HepG2 (cell line): ENCODE data around the gene SEC14L5. TPM values are rescaled to one million over a fixed set of nuclear protein-coding genes. Genes with fewer than 3 reads are reported as not detected.
A peak's percentile ranks its signal among the peaks of the same experiment; 100 is the strongest.

Experiments
- AGO2 ChIP-seq: fragments of 200-400 bp; formaldehyde crosslinking; optimal IDR thresholded peaks from 2 replicates; pipeline ENCODE3; 2017; ENCODE audit warnings: mild to moderate bottlenecking, low read depth, low read length, moderate library complexity
- EEA1 ChIP-seq: sonication (generic); formaldehyde crosslinking; IDR thresholded peaks from 2 replicates; pipeline ENCODE4 v1.5.1; 2020; ENCODE audit warnings: mild to moderate bottlenecking, missing genetic modification reagents, borderline replicate concordance
- HNF1B ChIP-seq: sonication (generic); formaldehyde crosslinking; IDR thresholded peaks from 2 replicates; pipeline ENCODE4 v1.5.1; 2020; ENCODE audit warnings: mild to moderate bottlenecking, moderate library complexity, missing genetic modification reagents
- KLF13 ChIP-seq: sonication (generic); formaldehyde crosslinking; IDR thresholded peaks from 2 replicates; pipeline ENCODE4 v1.4.0; 2020; ENCODE audit warnings: mild to moderate bottlenecking, missing genetic modification reagents
- KLF15 ChIP-seq: sonication (generic); formaldehyde crosslinking; IDR thresholded peaks from 2 replicates; pipeline ENCODE4 v1.8.1; 2023; ENCODE audit warnings: borderline replicate concordance, mild to moderate bottlenecking, inconsistent platforms, missing genetic modification reagents, mixed read lengths
- KLF16 ChIP-seq, 2 experiments: sonication (generic) in 1 of 2; formaldehyde crosslinking in 1 of 2; IDR thresholded peaks; 2 replicates each; pipeline versions ENCODE4 v1.6.1 to v1.8.0; 2016 to 2023; ENCODE audit warnings: missing genetic modification reagents in 2 of 2, missing compliant biosample characterization in 1 of 2
- ZFP82 ChIP-seq: sonication (generic); formaldehyde crosslinking; IDR thresholded peaks from 2 replicates; pipeline ENCODE4 v1.5.1; 2020; ENCODE audit warnings: mild to moderate bottlenecking, missing genetic modification reagents, borderline replicate concordance
- ZMAT3 ChIP-seq: sonication (generic); formaldehyde crosslinking; conservative IDR thresholded peaks from 2 replicates; pipeline ENCODE4 v1.7.0; 2021; ENCODE audit warnings: missing genetic modification reagents
- ZNF709 ChIP-seq: sonication (generic); formaldehyde crosslinking; IDR thresholded peaks from 2 replicates; pipeline ENCODE4 v1.5.0; 2020; ENCODE audit warnings: mild to moderate bottlenecking, missing genetic modification reagents
- ZNF781 ChIP-seq: sonication (generic); formaldehyde crosslinking; IDR thresholded peaks from 2 replicates; pipeline ENCODE4 v1.5.1; 2020; ENCODE audit warnings: borderline replicate concordance, mild to moderate bottlenecking, missing genetic modification reagents; ENCODE audit errors: not compliant biosample characterization
- ZNF782 ChIP-seq: sonication (generic); formaldehyde crosslinking; IDR thresholded peaks from 2 replicates; pipeline ENCODE4 v1.4.0; 2020; ENCODE audit warnings: missing genetic modification reagents, mild to moderate bottlenecking, borderline replicate concordance
- polyA plus RNA-seq, 8 experiments: library from polyadenylated mRNA; depleted of rRNA in 3 of 8; stranded (reverse) in 7 of 8; unstranded in 1 of 8; fragments of >200 nt; fragmentation: Illumina TruSeq in 4 of 8; extraction: Trizol in 4 of 8; gene quantifications; 2 replicates each; pipeline versions ENCODE4 v1.2.1 to v1.2.3, GENCODE V29; 2011 to 2016; ENCODE audit warnings: low read depth in 4 of 8, missing spikeins in 1 of 8, mixed read lengths in 1 of 8; ENCODE audit not compliant: insufficient read depth in 1 of 8
- total RNA-seq, 5 experiments: library from RNA; depleted of rRNA; stranded (reverse); fragments of >200 nt; fragmentation: Illumina TruSeq; extraction: Trizol; gene quantifications; 2 replicates each; pipeline ENCODE4 v1.2.3, GENCODE V29; 2016; ENCODE audit warnings: low read depth in 1 of 5
- TF ChIP-seq, protein P1 (sequence below): IDR thresholded peaks from 2 replicates; pipeline ENCODE4 v1.6.1; 2016; ENCODE audit warnings: missing compliant biosample characterization, missing genetic modification reagents, borderline replicate concordance
- TF ChIP-seq, protein P2 (sequence below): IDR thresholded peaks from 2 replicates; pipeline ENCODE4 v1.4.0; 2020; ENCODE audit warnings: mild to moderate bottlenecking, missing genetic modification reagents

SEC14L5 gene
- total and polyA plus RNA-seq, 2 of the 13 experiments (the other 11 are each of a cell fraction or from before 2014, with no cell fraction given), result 0.40 to 0.42 TPM

- TF ChIP-seq, protein P1, sequence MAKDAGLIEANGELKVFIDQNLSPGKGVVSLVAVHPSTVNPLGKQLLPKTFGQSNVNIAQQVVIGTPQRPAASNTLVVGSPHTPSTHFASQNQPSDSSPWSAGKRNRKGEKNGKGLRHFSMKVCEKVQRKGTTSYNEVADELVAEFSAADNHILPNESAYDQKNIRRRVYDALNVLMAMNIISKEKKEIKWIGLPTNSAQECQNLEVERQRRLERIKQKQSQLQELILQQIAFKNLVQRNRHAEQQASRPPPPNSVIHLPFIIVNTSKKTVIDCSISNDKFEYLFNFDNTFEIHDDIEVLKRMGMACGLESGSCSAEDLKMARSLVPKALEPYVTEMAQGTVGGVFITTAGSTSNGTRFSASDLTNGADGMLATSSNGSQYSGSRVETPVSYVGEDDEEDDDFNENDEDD (CRISPR knock-in tag), result no peak
- TF ChIP-seq ZNF781 (CRISPR knock-in tag), result no peak
- no peak for TF ChIP-seq KLF13 (CRISPR knock-in tag)
- TF ChIP-seq HNF1B (CRISPR knock-in tag), result peak; percentile 70
- TF ChIP-seq ZFP82 (CRISPR knock-in tag), result no peak
- no peak for TF ChIP-seq KLF15 (CRISPR knock-in tag)
- no peak for TF ChIP-seq ZMAT3 (CRISPR knock-in tag)
- no peak for TF ChIP-seq AGO2
- no peak; the same call in 1 of the 2 replicates for TF ChIP-seq ZNF782 (CRISPR knock-in tag)
- TF ChIP-seq KLF16 (CRISPR knock-in tag; IDR thresholded peaks at IDR 0.05), result peak in 1 of 2 experiments; percentile 83; a peak in 1 of 4 replicates
- TF ChIP-seq, protein P2, sequence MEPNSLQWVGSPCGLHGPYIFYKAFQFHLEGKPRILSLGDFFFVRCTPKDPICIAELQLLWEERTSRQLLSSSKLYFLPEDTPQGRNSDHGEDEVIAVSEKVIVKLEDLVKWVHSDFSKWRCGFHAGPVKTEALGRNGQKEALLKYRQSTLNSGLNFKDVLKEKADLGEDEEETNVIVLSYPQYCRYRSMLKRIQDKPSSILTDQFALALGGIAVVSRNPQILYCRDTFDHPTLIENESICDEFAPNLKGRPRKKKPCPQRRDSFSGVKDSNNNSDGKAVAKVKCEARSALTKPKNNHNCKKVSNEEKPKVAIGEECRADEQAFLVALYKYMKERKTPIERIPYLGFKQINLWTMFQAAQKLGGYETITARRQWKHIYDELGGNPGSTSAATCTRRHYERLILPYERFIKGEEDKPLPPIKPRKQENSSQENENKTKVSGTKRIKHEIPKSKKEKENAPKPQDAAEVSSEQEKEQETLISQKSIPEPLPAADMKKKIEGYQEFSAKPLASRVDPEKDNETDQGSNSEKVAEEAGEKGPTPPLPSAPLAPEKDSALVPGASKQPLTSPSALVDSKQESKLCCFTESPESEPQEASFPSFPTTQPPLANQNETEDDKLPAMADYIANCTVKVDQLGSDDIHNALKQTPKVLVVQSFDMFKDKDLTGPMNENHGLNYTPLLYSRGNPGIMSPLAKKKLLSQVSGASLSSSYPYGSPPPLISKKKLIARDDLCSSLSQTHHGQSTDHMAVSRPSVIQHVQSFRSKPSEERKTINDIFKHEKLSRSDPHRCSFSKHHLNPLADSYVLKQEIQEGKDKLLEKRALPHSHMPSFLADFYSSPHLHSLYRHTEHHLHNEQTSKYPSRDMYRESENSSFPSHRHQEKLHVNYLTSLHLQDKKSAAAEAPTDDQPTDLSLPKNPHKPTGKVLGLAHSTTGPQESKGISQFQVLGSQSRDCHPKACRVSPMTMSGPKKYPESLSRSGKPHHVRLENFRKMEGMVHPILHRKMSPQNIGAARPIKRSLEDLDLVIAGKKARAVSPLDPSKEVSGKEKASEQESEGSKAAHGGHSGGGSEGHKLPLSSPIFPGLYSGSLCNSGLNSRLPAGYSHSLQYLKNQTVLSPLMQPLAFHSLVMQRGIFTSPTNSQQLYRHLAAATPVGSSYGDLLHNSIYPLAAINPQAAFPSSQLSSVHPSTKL (CRISPR knock-in tag), result peak; percentile 96
- TF ChIP-seq EEA1 (CRISPR knock-in tag), result 0 out of 2 replicates have a peak, but pooled peaks have one; percentile 10
- no peak for TF ChIP-seq ZNF709 (CRISPR knock-in tag)
These were observed 13.5 kb upstream of the SEC14L5 start (continued) for GRCh38 chr16:4944333-4945281.
